Stimulated activated CD4-positive, alpha-beta T cell treated with anti-CD3 and anti-CD28 coated beads, TNF-alpha, amount 100 ng/mL, for 4 hours (primary cell): ENCODE data around the gene TOX2.

Source experiments
- DNase-seq, 3 experiments: peaks; one replicate each; pipeline ENCODE4 v3.0.0-alpha.2; 2020; ENCODE audit warnings: low read depth in 3 of 3

The TOX2 gene

GRCh38 chr20:44102582-44102981 is 187.9 kb downstream of the TOX2 start:
- DNase-seq: no peak

GRCh38 chr20:44104798-44105517 is 190.3 kb downstream of the TOX2 start:
- DNase-seq: no peak

DNA sequence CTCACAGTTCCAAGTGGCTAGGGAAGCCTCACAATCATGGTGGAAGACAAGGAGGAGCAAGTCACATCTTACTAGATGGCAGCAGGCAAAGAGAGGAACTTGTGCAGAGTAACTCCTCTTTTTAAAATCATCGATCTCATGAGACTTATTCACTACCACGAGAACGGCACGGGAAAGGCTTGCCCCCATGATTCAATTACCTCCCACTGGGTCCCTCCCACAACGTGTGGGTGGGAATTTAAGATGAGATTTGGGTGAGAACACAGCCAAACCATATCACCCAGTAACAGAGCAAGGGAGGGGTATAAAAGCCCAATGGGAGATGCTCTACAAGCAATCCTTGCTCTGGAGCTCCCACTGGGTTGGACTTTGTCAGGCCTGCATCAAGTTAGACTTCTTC is 192.0 kb downstream of the TOX2 start:
- DNase-seq: no peak

DNA sequence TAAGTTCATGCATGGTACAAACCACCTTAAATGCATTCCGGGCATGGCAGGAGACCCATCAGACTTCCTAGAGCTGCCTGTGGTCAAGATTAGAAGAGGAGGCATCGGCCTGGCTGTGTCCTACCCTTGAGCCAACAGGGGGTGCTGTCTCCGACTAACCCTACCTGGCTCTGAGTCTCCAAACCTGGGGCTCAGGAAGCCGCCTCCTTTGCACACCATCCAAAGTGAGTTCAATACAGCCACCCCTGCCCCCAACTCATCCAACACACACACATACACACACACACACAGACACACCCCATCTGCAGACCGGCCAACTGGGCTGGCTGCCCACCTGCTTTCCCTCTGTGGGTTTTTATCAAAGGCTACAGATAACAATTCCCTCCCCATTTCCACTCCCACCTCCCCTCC is 195.3 kb downstream of the TOX2 start:
- no peak for DNase-seq

DNA sequence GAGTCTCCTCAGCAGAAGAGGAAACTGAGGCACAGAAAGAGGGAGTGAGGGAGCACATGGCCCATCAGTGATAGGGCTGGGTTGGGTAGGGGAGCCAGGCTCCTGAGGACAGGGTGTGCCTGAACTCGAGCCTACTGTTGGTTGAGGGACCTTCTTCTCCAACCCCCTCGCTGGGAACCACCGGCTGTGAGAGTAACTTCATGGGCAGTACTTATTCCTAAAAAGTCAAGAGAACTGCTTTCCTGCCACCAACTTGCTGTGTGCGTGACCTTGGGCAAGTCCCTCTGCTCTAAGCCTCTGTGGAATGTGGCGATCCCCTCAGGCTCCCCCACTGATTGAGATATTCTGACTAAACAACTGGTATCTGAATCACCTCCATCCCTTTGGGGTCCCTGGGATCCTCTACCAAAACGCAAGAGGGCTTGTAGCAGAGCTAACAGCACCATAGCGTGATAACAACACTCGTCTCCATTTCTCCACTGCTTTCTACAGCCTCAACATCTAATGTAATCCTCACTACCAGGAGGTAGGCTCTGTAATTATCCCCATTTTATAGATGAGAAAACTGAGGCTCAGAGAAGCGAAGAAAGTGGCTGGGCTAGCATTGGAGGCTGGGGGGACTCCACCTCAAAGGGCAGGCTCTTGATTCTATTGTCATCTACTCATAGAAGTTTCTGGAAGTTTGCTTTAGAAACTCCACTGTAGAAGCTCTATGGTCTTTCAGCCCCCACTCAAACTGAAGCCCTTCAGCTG is 196.3 kb downstream of the TOX2 start:
- no peak for DNase-seq

DNA sequence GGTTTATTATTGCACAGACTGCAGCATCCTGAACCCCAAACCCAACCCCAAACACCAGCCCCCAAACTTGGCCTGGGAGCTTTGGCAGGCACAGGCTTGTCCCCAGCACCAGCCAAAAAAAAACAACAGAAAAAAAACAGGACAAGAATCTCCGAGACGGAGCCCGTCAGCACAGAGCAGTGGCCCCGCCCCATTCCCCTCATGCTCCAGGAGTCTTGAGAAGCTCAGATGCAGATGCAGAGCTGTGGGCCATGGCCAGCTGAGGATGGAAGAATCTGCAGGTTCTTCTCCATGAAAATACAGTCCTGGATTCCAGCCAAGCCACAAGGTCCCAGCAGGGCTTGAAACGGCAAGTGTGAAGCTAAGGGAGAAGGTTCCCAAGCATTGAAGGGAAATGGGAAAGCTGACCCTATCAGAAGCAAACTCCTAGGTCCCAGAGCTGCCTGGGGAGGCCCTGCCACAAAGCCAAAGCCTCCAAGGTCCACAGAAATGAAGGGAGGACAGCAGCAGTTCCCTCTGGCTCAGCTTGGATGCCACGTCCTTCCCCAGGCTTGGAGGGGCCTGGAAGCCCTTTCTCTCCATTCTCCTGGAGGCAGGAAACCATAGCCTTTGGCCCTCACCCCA is 197.2 kb downstream of the TOX2 start:
- no peak for DNase-seq

DNA sequence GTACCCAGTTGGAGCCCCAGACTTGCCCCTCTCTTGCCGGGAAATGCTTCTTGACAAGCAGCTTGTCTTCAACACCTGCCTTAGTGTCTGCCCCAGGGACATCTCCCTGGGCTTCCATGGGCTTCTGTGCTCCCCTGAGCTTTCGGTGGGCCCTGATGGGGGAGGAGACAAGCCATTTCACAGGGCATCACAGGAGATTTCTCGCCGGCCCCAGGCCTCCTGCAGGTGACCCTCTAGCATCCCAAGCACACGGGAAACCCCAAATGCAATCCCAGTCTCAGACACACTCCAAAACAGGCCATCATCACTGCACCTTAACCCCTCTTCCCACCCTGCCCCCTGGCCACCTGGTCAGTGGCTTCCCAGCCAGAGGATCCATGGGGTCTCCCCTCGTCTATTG is 197.8 kb downstream of the TOX2 start:
- no peak for DNase-seq

DNA sequence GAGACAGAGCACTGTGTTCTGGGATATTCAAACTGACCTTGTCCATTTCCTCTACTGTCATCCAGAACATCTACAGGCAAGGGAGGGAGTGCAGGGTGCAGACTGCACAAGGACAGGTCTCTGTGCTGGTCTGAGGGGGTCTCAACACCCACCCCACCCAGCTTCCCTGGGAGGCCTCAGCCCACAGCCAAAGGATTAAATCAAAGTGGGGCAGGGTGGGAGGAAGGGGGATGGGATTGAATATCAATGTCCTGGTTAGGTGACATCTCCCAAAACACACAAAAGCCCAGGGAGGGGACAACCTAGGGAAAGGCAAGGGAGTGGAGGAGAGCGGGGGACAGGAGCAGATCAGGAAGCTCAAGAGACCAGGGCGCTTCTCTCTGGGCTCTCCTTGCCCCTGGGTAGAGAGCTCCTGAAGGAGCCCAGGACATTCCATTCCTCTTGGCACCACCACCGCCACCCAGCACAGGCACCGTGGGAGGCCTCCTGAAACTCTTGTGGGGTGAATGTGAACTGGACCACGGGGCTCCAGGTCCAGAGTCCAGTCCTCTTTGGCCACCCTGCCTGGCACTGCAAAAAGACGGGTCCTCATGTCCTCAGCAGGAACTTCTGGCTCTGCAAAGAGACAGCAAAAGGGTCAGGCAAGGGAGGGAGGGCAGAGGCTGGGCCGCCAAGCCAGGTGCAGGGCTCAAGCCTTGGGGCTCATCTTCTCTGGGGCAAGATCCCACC is 198.4 kb downstream of the TOX2 start:
- no peak for DNase-seq

GRCh38 chr20:44113618-44114376 is 199.1 kb downstream of the TOX2 start:
- no peak for DNase-seq

DNA sequence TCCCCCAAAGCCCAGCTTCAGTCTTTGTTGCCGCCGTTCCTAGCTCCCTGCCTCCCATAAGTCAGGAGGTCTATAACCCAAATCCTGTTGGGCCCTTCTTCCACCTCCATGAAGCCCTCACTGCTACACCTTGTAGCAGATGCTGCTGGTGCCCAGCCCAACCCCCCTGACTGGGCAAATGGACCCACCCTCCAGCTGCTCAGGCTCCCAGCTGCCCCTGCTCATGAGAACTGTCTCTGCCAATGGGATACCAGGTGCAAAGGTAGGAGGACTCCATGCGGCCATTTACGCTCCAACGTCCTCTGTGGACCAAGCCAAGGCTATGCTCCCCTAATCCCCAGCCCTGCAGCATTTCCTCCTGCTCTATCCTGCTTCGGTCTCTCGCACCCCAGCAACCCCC is 200.5 kb downstream of the TOX2 start:
- no peak for DNase-seq

- no peak for DNase-seq
Observed at GRCh38 chr20:44115762-44116644, 201.4 kb downstream of the TOX2 start.

DNA sequence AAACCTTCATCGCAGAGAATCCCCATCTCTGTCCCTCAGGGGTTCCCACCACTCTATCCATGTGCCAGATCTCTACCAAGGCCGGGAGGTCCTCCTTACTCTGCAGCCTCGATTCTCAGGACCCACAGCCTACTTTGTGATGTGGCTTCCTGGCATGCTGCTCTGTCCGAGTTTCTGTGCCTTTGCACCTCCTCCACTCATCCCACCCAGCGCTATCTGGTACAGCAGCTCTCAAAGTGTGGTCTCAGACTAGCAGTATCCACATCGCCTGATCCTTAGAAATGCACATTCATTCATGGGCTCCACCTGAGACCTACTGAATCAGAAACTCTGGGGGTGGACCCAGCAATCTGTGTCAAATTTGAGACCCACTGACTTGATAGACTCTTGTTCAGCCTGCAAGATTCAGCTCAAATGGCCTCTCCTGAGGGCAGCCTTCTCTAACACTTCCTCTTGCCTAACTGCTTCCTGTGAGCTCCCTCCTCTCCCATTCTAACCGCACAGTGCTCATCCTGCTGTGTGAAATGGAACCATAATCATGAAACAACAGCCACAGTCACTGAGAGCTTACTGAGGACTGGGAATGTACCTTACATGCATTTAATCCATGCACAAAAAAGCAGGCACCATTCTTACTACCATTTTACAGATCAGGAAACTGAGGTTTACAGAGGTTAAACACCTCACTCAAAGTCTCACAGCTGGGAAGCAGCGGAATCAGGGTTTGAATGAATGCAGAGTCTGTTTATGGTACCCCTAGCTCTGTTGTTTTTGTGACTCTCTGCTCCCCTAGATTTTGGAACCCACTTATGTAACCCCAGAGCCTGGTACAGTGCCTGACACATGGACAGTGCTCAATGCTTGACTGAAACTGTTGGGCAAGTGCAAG is 202.9 kb downstream of the TOX2 start:
- no peak for DNase-seq

- no peak for DNase-seq
Observed at GRCh38 chr20:44118185-44119033, 203.8 kb downstream of the TOX2 start.
